ENCODE results near the gene XIRP2. TPM values are rescaled to one million over a fixed set of nuclear protein-coding genes. Genes with fewer than 3 reads are reported as not detected.

XIRP2 gene
- total RNA-seq, 2 experiments from 2014 or later = not detected

- CTCF ChIA-PET = no interaction called here
- POLR2A ChIA-PET = no interaction called here
Measured at GRCh38 chr2:167127135-167127534, 238.9 kb downstream of the XIRP2 start.

- ChIA-PET CTCF (no interaction called here), POLR2A (no interaction called here)
Measured at GRCh38 chr2:167128130-167128529, 239.8 kb downstream of the XIRP2 start.

DNA sequence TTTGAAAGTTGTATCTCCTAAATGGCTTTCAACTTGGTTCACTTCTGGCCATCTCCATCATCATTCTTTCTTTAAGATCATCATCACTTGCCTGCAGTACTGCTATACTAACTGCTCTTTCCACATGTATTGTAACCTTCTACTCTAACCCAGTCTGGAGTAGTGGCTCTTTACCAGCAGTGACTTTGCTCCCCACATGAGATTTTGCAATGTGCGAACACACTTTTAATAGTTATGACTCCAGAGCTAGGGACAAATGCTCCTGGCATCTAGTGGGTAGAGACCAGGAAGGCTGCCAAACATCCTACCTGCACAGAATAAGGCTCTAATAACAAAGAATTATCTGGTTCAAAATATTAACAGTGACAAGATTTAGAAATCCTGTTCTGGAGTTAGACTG, 243.8 kb downstream of the XIRP2 start:
- ChIA-PET CTCF (no interaction called here), POLR2A (no interaction called here)

GRCh38 chr2:167132906-167133555, 244.8 kb downstream of the XIRP2 start:
- ChIA-PET CTCF (no interaction called here), POLR2A (no interaction called here)

DNA sequence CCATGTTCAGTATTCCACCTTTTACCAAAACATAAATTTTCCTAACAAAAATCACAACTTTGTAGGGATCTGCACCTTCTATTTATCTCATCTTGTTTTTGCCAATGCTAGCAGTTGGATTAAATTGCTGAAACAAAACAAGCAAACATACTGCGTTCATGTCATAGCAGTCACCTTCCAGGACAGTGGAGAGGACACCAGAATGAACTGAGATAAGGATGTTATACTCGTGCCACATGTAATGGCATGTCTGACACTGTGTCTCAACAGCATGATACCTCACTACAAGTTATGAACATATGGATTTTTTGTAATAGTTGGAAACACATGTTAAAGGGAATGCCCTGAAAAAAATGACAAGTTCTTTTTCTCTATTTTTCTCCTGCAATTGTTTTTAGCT, 245.3 kb downstream of the XIRP2 start:
- CTCF ChIA-PET = no interaction called here
- POLR2A ChIA-PET = no interaction called here

- CTCF ChIA-PET = no interaction called here
- POLR2A ChIA-PET = no interaction called here
Measured at GRCh38 chr2:167134381-167135072, 246.2 kb downstream of the XIRP2 start.

- CTCF ChIA-PET = no interaction called here
Measured at GRCh38 chr2:167135706-167136105, 247.4 kb downstream of the XIRP2 start.

GRCh38 chr2:167136879-167137596, 248.8 kb downstream of the XIRP2 start:
- POLR2A ChIA-PET = no interaction called here
- CTCF ChIA-PET = no interaction called here

More at GRCh38 chr2:167135706-167136105, 247.4 kb downstream of the XIRP2 start:
- POLR2A ChIA-PET = no interaction called here

GRCh38 chr2:167140330-167140729, 252.1 kb downstream of the XIRP2 start:
- ChIA-PET POLR2A (no interaction called here), CTCF (no interaction called here)

DNA sequence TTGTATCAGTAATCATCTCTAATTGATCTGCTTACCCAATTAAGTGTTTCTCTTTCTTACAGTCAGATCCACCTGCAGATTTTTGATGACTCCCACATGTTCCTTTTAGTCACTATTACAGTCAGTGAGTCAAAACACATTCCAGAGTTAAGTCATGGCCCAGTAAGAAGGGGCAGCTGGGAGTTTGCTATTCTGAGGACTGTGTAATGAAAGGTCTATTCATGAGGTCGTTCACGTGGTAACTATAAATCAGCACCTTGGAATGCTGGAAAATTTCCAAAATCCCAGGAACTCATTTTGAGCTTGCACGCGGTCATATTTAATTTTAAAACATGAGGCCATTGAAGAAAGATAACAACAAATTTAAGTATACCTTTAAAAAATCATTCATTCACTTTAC, 252.5 kb downstream of the XIRP2 start:
- ChIA-PET POLR2A (no interaction called here), CTCF (no interaction called here)

DNA sequence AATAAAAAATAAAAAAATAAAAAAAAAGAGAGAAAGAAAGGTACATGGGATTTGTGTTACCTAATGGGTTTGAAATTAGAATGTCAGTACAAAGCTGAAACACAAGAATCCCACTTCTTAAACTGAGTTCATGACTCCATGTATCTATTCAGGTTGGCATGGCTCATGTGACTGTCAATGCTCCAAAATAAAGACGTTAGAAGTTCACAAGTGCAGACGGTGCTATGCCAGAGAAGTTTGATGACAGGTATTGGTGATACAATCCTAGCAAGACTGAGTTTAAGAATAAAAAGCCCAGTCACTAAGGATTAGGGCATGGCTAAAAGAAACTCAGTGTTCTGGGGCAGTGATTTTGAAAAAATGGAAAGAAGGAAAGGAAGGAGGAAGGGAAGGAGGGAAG, 254.3 kb downstream of the XIRP2 start:
- ChIA-PET POLR2A (no interaction called here), CTCF (no interaction called here)

- POLR2A ChIA-PET = no interaction called here
- CTCF ChIA-PET = no interaction called here
Measured at GRCh38 chr2:167144179-167144898, 256.1 kb downstream of the XIRP2 start.

DNA sequence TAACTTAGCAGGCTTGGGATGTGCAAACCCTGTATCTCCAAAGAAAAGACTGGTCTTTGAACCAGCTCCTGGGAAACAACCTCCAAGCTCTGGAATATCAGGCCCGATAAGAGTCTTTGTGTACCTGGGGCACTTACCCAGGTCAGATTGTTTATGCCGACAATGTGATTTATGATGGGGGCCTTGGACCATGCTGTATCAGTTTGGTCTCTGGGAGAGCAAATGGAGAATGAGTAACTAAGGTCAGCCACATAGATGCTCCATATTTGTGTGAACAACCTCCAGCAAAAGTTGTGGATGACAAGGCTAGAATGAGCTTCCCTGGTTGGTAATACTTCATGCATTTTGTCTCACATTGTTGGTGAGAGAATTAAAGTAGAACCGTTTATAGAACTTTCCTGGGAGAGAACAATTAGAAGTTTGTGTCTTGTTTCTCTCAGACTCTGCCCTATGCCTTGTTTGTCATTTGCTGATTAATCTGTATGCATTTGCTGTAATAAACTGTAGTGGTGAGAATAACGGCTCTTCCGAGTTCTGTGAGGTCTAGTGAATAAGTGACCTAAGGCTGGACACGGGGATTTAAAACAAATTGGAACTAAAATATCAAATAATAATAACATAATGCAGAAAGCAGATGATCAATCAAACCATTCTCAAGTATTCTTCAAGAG, 259.1 kb downstream of the XIRP2 start:
- POLR2A ChIA-PET = no interaction called here
- CTCF ChIA-PET = no interaction called here

- CTCF ChIA-PET = no interaction called here
- POLR2A ChIA-PET = no interaction called here
Measured at GRCh38 chr2:167151894-167152293, 263.6 kb downstream of the XIRP2 start.

GRCh38 chr2:167157523-167157922, 269.2 kb downstream of the XIRP2 start:
- CTCF ChIA-PET = no interaction called here

DNA sequence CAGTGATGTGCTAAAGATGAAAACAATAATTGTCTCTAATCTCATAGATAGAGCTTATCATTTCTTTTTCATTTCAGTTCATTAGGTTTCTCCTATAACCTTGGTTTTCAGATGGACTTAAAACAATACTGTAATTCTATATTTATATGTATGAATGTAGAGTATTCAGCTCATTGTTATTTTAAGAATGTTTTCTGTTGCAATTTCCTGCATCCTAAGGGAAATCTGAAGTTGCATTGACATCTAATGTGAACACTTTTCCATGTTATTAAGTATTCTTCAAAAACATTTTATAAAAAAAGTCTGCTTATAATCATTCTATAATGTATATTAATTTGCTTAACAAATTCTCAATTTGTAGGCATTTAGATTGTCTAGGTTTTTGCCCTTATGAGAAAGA, 288.9 kb downstream of the XIRP2 start:
- CTCF ChIA-PET = no interaction called here
- POLR2A ChIA-PET = no interaction called here

More at GRCh38 chr2:167157523-167157922, 269.2 kb downstream of the XIRP2 start:
- POLR2A ChIA-PET = no interaction called here

DNA sequence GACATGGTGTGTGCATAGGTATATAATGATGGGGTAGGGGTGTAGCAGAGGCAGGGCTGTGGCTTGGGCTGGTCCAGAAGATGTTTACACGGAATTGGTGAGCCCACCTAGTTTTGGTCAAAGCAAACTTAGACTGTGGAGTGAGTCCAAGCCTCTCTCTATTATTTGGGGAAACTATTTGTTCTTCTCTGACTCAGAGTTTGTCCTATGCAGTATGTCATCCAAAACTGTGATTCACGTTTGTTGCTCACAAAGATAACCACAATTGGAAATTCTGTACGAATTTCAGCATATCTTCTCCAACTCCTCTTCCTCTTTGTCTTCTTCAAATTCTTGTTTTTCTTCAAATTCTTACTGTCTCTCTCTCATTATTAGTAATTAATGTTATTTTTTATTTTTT, 292.9 kb downstream of the XIRP2 start:
- ChIA-PET CTCF (no interaction called here), POLR2A (no interaction called here)

- ChIA-PET POLR2A (no interaction called here), CTCF (no interaction called here)
Measured at GRCh38 chr2:167181688-167182087, 293.4 kb downstream of the XIRP2 start.

DNA sequence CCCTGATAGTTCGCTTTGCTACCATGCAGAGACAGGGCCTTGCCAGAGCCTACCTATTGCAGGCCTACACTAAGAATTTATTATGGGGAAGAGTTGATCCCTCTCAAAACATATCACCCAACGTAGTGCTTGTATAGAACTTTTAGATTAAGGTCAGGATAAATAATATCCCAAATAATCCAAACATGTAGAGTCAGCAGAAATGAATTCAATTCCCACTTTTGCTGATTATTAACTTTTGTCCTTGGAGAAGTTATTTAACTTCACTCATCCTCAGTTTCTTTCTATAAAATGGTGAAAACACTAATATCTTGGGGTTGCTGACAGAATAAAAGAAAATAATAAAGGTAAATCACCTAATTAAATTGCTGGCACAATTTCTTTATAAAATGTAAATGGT, 294.1 kb downstream of the XIRP2 start:
- ChIA-PET CTCF (no interaction called here), POLR2A (no interaction called here)

DNA sequence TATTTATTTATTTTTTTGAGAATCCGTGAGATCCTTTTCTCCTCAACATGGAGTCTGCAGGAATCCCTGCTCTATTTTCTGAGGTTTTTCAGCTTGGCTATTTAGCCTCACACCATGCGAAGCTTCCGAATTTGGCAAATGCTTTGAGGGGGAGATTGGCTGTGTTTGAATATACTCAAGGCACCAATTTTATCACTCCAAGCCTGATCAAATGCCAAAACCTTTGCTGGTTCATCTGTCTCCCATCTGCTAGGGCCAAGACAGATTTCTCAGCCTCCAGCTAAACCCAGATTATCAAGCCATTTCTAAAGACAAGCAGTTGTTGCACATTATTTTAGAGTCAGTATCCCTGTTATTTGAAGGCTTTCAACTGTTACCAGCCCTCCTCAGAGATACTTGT, 295.7 kb downstream of the XIRP2 start:
- CTCF ChIA-PET = no interaction called here
- POLR2A ChIA-PET = no interaction called here
